Activated T-helper 1 cell treated with anti-CD3 and anti-CD28 coated beads, Interleukin-12 subunit alpha, Interleukin-12 subunit beta, Interleukin-2, Interleukin-4 antibody, amounts not matched to agents 30 ng/mL and 10 ng/mL and 1 ng/mL, durations not matched to agents 14 hours and 24 hours and 36 hours (primary cell): Measurements from ENCODE around the gene CTNNA2. TPM values are rescaled to one million over a fixed set of nuclear protein-coding genes. Genes with fewer than 3 reads are reported as not detected.

Source experiments
- DNase-seq: peaks from one replicate; pipeline ENCODE4 v3.0.0; 2021; ENCODE audit warnings: low spot score
- H3K27ac Mint-ChIP-seq: one replicate; pipeline ENCODE4 v1.8.0; 2021; ENCODE audit warnings: mild to moderate bottlenecking, mixed read lengths
- H3K27me3 Mint-ChIP-seq: one replicate; pipeline ENCODE4 v1.8.0; 2022; ENCODE audit warnings: mild to moderate bottlenecking, moderate library complexity, mixed read lengths; ENCODE audit not compliant: insufficient read depth
- H3K36me3 Mint-ChIP-seq: one replicate; pipeline ENCODE4 v1.8.0; 2021; ENCODE audit warnings: low read depth, mixed read lengths
- H3K4me1 Mint-ChIP-seq: one replicate; pipeline ENCODE4 v1.8.0; 2021; ENCODE audit warnings: low read depth, mixed read lengths
- H3K4me3 Mint-ChIP-seq: one replicate; pipeline ENCODE4 v1.8.0; 2021; ENCODE audit warnings: mild to moderate bottlenecking, moderate library complexity, mixed read lengths
- H3K9me3 Mint-ChIP-seq: one replicate; pipeline ENCODE4 v1.8.0; 2021; ENCODE audit warnings: mixed read lengths
- intact Hi-C: fragments of 100-400 bp; cut with micrococcal nuclease; formaldehyde crosslinking; loops from one replicate; pipeline ENCODE4 v1.15.1; 2024
- total RNA-seq: library from RNA; stranded (reverse); gene quantifications from 2 replicates; pipeline ENCODE4 v1.2.3, GENCODE V29; 2022

The CTNNA2 gene
- total RNA-seq, 1 donor from 2014 or later: not detected

DNA sequence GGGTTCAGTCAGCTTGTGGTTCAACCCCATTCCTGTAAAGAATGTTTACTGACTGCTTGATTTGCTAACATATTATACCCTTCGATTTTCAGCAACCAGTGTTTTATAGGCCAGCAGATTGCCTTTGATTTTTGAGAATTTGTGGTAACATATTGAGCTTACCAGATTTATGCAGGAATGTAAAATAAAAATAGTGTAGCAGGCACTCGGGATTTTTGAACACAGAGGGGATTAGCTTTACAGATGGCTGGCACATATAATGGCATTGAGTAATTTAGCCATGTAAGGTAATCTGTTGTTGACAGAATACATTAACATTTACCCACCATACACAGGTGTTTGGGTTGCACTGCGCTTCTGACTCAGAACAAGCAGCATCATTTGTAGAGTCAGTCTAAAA, 437.7 kb downstream of the CTNNA2 start:
- no peaks in the 10 kb centered on the region for H3K36me3 Mint-ChIP-seq
- intact Hi-C loops: no loop called here
- H3K4me1 Mint-ChIP-seq: no peaks in the 10 kb centered on the region
- H3K27me3 Mint-ChIP-seq: no peaks in the 10 kb centered on the region
- no peak overlapping the region for H3K27ac Mint-ChIP-seq
- DNase-seq: no peak
- no peaks in the 10 kb centered on the region for H3K9me3 Mint-ChIP-seq
- no peak overlapping the region for H3K4me3 Mint-ChIP-seq

DNA sequence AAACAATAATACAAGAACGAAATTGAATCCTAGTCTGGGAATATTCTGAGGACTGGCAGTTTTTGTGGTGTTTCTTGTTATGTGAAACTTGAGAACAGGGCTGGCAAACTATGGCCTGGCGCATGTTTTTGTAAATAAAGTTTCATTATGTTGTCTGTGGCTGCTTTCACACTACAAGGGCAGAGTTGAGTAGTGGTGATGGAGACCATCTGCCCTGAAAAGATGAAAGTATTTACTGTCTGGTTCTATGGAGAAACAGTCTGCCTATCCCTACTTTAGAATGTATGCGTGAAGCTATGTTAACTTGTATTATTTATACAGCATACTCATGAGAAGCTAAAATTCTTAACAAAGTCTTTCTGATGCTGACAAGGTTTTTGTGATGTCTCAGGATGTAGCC, 439.8 kb downstream of the CTNNA2 start:
- H3K27ac Mint-ChIP-seq: no peak overlapping the region
- H3K4me3 Mint-ChIP-seq: no peak overlapping the region
- no peaks in the 10 kb centered on the region for H3K27me3 Mint-ChIP-seq
- no peaks in the 10 kb centered on the region for H3K36me3 Mint-ChIP-seq
- intact Hi-C loops: no loop called here
- DNase-seq: no peak
- no peaks in the 10 kb centered on the region for H3K9me3 Mint-ChIP-seq
- no peaks in the 10 kb centered on the region for H3K4me1 Mint-ChIP-seq

DNA sequence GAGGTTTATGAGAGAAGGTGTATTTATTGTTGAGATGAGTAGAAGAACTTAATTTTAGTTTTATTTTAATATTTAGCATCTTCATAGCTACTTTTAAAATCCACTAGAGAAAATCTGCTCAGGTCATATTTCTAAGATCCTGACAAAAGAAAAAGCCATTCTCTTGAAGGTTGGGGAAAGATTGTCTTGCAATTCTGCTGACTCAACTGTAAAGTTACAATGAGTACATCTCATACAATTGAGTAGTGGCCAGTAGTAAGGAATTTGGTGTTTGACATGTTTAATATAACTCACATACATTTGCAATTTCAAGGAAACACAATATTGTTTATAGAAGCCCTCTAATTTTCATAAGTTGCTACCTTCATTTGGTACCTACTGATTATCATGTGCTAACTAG, 447.2 kb downstream of the CTNNA2 start:
- Mint-ChIP-seq H3K4me3 (no peak overlapping the region), H3K4me1 (no peaks in the 10 kb centered on the region), H3K27ac (no peak overlapping the region), H3K27me3 (no peaks in the 10 kb centered on the region), H3K9me3 (no peaks in the 10 kb centered on the region), H3K36me3 (no peaks in the 10 kb centered on the region)
- DNase-seq: no peak
- intact Hi-C loops: no loop called here

DNA sequence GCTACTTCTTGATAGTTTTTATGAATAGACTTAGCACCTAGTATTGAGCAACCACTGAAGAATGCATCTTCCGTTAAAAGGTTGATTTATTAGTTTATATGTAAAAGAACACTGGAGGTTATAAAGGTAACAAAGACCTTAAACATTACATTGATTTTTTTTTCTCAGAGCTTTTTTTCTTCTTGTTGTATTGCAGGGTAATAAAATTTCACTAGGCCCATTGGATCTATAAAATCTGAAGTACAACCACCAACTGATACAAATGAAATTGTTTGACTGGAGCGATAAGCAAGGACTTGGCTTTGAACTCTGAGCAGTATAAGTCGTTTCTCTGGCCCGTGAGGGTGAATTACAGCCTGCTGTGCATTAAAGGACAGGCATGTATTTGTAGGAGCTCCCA, 447.7 kb downstream of the CTNNA2 start:
- Mint-ChIP-seq H3K4me1 (no peaks in the 10 kb centered on the region), H3K27ac (no peak overlapping the region), H3K9me3 (no peaks in the 10 kb centered on the region), H3K27me3 (no peaks in the 10 kb centered on the region), H3K36me3 (no peaks in the 10 kb centered on the region), H3K4me3 (no peak overlapping the region)
- intact Hi-C loops: no loop called here
- DNase-seq: no peak

DNA sequence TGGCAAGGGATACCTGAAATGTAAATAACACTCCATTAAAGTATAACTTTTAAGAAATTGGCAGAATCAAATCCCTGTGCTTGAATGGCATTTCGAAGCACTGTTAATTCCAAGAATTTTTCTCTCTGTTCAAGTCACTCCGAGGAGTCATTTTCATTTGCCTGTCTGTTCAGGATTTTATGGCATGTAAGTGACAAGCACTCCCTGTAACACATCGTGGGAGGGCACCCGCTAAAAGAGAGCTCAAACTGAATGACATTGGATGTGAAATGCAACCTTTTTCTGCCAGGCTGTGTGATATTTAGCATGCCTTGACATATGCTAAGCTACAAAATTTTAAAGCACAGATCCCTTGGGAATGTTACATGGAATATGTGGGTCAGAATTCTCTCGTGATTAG, 452.1 kb downstream of the CTNNA2 start:
- no peak overlapping the region for H3K27ac Mint-ChIP-seq
- intact Hi-C loops: no loop called here
- no peaks in the 10 kb centered on the region for H3K9me3 Mint-ChIP-seq
- H3K4me1 Mint-ChIP-seq: no peaks in the 10 kb centered on the region
- DNase-seq: no peak
- H3K4me3 Mint-ChIP-seq: no peak overlapping the region
- peaks cover 2% of the 10 kb centered on the region for H3K27me3 Mint-ChIP-seq
- H3K36me3 Mint-ChIP-seq: no peaks in the 10 kb centered on the region

DNA sequence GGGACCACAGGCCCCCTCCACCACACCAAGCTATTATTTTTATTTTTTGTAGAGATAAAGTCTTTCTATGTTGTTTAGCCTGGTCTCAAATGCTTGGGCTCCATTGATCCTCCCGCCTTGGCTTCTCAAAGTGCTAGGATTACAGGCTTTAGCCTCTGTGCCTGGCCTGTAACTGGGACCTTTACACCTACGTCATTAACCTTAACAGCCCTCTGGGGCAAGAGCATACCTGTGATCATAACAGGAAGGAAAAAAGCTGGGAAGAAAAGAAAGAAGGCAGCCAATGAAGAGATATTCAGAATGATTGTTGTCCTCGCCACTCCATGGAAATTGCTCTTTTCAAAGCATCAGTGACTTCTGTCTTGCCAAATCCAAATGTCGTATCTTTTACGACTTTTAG, 453.5 kb downstream of the CTNNA2 start:
- H3K4me3 Mint-ChIP-seq: no peak overlapping the region
- H3K27ac Mint-ChIP-seq: no peak overlapping the region
- peaks cover 2% of the 10 kb centered on the region for H3K27me3 Mint-ChIP-seq
- intact Hi-C loops: no loop called here
- H3K9me3 Mint-ChIP-seq: no peaks in the 10 kb centered on the region
- H3K4me1 Mint-ChIP-seq: no peaks in the 10 kb centered on the region
- DNase-seq: no peak
- no peaks in the 10 kb centered on the region for H3K36me3 Mint-ChIP-seq

DNA sequence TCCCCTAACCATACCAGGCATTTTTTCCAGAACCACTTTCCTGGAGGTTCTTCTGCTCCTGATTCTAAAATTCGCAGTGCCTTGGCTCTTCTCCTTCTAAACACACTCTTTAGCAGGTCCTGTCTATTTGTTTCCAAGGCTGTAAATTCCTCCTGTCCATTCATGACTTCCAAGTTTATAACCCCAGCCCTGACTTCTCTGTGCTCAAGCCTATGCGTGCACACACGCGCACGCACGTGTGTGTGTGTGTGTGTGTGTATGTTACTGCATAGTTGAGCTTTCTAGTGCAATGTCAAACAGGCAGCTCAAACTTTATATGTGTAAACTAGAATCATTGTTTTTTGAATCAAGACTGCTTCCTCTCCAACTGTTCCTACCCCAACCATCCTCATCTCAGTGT, 454.0 kb downstream of the CTNNA2 start:
- H3K4me1 Mint-ChIP-seq: no peaks in the 10 kb centered on the region
- intact Hi-C loops: no loop called here

DNA sequence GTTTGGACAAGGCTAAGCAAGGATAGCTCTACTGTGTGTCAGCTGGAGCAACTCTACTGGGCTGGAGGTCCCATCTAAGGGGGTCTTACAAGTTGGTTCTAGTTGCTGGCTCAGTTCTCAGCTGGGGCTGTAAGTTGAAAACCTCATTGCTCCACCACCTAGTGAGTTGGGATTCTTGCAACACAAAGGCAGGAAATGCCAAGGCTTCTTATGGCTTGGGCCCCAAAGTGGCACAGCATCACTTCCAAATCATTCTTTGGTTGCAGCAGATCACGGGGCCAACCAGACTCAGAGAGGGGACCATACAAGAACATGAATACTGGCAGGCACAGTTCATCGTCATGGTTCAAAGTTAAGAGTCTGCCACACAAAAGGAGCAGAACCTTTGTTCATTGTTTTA, 459.0 kb downstream of the CTNNA2 start:
- intact Hi-C loops: no loop called here
- Mint-ChIP-seq H3K4me3 (no peak overlapping the region), H3K4me1 (no peaks in the 10 kb centered on the region), H3K27me3 (peaks cover 2% of the 10 kb centered on the region), H3K27ac (no peak overlapping the region), H3K9me3 (no peaks in the 10 kb centered on the region), H3K36me3 (no peaks in the 10 kb centered on the region)
- DNase-seq: no peak

More for the DNA sequence above, 454.0 kb downstream of the CTNNA2 start:
- peaks cover 2% of the 10 kb centered on the region for H3K27me3 Mint-ChIP-seq
- H3K9me3 Mint-ChIP-seq: no peaks in the 10 kb centered on the region
- H3K27ac Mint-ChIP-seq: no peak overlapping the region
- H3K36me3 Mint-ChIP-seq: no peaks in the 10 kb centered on the region
- H3K4me3 Mint-ChIP-seq: no peak overlapping the region
- no peak for DNase-seq

DNA sequence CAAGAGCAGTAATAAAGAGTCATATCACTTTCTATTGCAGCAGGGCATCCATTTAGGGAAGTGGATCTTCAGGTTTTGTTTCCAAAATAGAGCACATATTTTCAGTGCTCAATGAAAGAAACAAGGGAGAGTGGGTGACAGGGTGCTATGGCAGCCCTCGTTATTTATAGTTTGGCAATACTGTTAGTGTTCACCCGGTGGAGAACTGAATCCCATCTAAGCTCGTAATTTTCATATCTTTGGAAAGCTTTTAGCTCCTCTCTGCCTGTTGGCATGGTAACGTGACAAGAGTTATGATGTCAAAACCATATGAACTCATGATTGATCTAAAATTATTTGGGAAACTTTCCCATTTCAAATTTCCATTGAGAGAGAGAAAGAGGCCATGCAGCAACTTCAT, 459.8 kb downstream of the CTNNA2 start:
- H3K9me3 Mint-ChIP-seq: no peaks in the 10 kb centered on the region
- intact Hi-C loops: no loop called here
- DNase-seq: no peak
- no peaks in the 10 kb centered on the region for H3K36me3 Mint-ChIP-seq
- H3K27ac Mint-ChIP-seq: no peak overlapping the region
- H3K4me3 Mint-ChIP-seq: no peak overlapping the region
- no peaks in the 10 kb centered on the region for H3K4me1 Mint-ChIP-seq
- H3K27me3 Mint-ChIP-seq: peaks cover 2% of the 10 kb centered on the region

DNA sequence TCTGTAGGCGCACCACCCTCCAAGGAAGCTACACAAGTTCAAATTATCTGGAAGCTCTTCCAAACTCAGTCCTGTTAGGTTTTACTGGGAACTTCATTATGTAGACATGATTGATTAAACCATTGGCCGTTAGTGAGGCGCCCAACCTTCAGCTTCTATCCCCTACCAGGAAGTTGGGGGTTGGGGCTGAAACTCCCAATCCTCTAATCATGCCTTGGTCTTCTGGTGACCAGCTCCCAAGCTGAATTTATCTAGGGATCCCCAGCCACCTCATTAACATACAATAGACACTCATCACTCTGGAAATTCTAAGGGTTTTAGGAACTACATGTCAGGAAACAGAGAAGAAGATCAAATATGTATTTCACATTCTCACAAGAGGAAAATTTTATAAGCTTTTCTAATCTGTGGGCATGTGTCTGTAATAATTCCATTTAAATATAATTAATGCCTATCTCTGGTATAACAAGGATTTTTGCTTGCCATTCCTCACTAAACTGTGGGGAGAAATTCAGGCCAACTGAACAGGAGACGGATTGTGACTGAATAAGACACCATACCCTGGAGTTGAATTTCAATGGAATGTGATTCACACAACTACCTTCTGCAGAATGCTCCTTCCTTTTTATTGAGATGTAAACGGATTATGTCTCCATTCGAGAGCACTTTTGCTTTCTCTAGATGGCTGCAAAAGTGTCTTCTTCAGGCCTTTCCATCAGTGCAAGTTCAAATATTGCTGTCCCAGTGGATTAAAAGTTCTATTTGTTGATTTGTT, 463.1 kb downstream of the CTNNA2 start:
- Mint-ChIP-seq H3K27me3 (no peaks in the 10 kb centered on the region), H3K4me1 (no peaks in the 10 kb centered on the region), H3K36me3 (no peaks in the 10 kb centered on the region), H3K4me3 (no peak overlapping the region), H3K27ac (no peak overlapping the region), H3K9me3 (no peaks in the 10 kb centered on the region)
- intact Hi-C loops: no loop called here
- DNase-seq: no peak

DNA sequence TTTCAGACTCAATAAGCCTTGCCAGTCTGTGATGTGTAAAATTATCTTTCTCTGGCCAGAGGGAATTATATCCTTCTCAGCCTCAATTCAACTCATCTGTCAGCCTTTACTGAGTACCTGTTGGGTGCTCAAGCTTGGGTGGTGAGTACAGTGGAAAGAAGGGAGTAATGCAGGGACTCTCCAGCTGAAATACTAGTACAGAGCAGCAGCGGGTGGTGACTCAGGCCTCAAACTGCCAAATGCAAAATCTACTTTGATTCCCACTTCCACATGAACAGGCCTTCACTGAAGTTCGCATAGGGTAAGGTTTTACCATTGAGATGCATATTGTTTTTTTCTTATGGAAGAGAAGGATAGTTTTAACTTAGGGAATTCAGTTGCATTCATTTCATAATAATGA, 464.9 kb downstream of the CTNNA2 start:
- intact Hi-C loops: no loop called here
- no peak overlapping the region for H3K4me3 Mint-ChIP-seq

DNA sequence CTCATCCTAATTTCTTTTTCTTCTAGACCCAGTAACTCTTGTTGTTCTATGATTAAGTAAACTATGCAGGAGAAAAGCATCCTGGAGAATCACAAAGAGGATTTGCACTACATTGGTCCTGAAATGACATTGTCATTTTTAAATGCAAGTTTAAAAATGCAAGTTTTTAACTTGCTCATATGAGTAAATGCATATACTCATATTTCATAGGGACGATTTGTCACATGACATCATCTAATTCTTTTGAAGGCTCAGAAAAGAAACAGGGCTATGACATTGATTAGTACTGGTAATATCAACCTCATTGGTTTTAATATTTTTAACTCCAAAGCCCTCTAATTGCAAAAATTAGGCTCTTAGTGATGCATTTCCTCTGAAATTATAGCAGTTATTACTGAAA, 467.3 kb downstream of the CTNNA2 start:
- H3K36me3 Mint-ChIP-seq: no peaks in the 10 kb centered on the region
- no peaks in the 10 kb centered on the region for H3K9me3 Mint-ChIP-seq
- no peak overlapping the region for H3K27ac Mint-ChIP-seq
- intact Hi-C loops: no loop called here
- no peaks in the 10 kb centered on the region for H3K27me3 Mint-ChIP-seq
- no peak overlapping the region for H3K4me3 Mint-ChIP-seq
- DNase-seq: no peak
- no peaks in the 10 kb centered on the region for H3K4me1 Mint-ChIP-seq

More for the DNA sequence above, 464.9 kb downstream of the CTNNA2 start:
- Mint-ChIP-seq H3K27me3 (no peaks in the 10 kb centered on the region), H3K36me3 (no peaks in the 10 kb centered on the region), H3K9me3 (no peaks in the 10 kb centered on the region), H3K4me1 (no peaks in the 10 kb centered on the region), H3K27ac (no peak overlapping the region)
- DNase-seq: no peak

DNA sequence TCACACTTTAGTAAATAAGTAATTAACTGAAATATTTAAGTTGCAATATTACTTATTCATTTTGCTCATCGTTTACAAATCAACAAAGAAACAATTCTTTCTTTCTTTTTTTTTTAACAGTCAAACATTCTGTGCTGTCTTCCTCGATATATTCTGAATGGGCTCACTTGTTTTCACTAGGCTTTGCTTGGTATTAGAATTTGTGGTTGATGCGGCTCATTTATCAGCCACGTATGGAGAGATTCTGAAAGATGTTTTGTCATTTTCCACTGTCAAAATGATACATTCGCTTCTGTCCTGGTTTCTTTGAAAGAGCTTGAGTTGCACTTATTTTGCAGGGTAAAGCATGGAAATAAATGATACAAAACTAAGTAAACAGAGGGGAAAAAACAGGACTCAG, 468.0 kb downstream of the CTNNA2 start:
- H3K27me3 Mint-ChIP-seq: no peaks in the 10 kb centered on the region
- H3K9me3 Mint-ChIP-seq: no peaks in the 10 kb centered on the region
- H3K27ac Mint-ChIP-seq: no peak overlapping the region
- no peak overlapping the region for H3K4me3 Mint-ChIP-seq
- no peaks in the 10 kb centered on the region for H3K4me1 Mint-ChIP-seq
- intact Hi-C loops: no loop called here
- DNase-seq: no peak
- no peaks in the 10 kb centered on the region for H3K36me3 Mint-ChIP-seq

DNA sequence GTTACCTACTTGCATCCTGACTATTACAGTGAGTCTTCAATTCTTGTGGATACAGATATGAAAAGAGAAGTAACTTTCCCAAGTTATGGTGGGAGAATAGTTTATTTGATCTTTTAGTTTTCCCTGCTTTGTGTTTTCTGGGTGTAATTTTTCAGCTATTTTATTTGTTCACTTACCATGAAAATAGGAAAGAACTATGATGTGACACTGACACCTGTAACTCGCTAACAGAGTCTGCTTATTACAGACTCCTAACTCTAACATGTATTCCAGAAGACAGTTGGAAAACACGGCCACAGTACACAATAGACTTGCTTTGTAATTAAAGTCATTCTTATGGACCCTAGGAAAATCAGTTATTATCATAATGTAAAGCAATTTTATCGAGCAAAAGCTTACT, 468.5 kb downstream of the CTNNA2 start:
- Mint-ChIP-seq H3K4me1 (no peaks in the 10 kb centered on the region), H3K36me3 (no peaks in the 10 kb centered on the region), H3K9me3 (no peaks in the 10 kb centered on the region), H3K27me3 (no peaks in the 10 kb centered on the region), H3K27ac (no peak overlapping the region), H3K4me3 (no peak overlapping the region)
- DNase-seq: no peak
- intact Hi-C loops: no loop called here
